HCT116 (cell line): ENCODE measurements around the gene SLC19A1. TPM values are rescaled to one million over a fixed set of nuclear protein-coding genes. Genes with fewer than 3 reads are reported as not detected.
A peak's percentile ranks its signal among the peaks of the same experiment; 100 is the strongest.

Experiments
- ATAC-seq: fragments of 200-7000 bp; cut with Tn5 transposase; 2 replicates; pipeline ENCODE4 v1.9.1; 2020; ENCODE audit warnings: mild to moderate bottlenecking, moderate library complexity
- BruUV-seq: library from RNA; stranded (reverse); fragments of 400-500 nt; replicated peaks from 2 replicates; lab custom pipeline; 2021; lab: Mats Ljungman, UMichigan
- CTCF ChIA-PET: fragments of 300-600 bp; sonication (Branson Sonifier 250); formaldehyde crosslinking; loops from one replicate; lab custom pipeline; 2021; ENCODE audit warnings: antibody characterized with exemption; lab: Charles Lee
- POLR2A ChIA-PET: fragments of 300-600, 350-600 bp; sonication (Branson Sonifier 250); formaldehyde crosslinking; loops from one replicate; lab custom pipeline; 2021; ENCODE audit warnings: antibody characterized with exemption; lab: Charles Lee
- RAD21 ChIA-PET, 2 experiments: fragments of 300-600 bp; sonication (Branson Sonifier 250); formaldehyde crosslinking; loops; one replicate each; lab custom pipeline; 2023; ENCODE audit warnings: low total read pairs in 2 of 2; ENCODE audit not compliant: uncharacterized antibody in 2 of 2, unreplicated experiment in 2 of 2, low non-redundant PET in 1 of 2; lab: Charles Lee
- DNase-seq: peaks from one replicate; pipeline ENCODE4 v3.0.0-alpha.2; 2010; ENCODE audit warnings: low read depth, low spot score
- H2AFZ ChIP-seq: fragments of 200-600 bp; shearing (Covaris generic), sonication (generic); 2 replicates; pipeline ENCODE4 v1.6.1; 2017; ENCODE audit warnings: low read depth, mixed run types, mixed read lengths, antibody characterized with exemption, low read length; ENCODE audit not compliant: poor library complexity, severe bottlenecking
- H3K27ac ChIP-seq: 2 replicates; pipeline ENCODE4 v1.5.1; 2012; ENCODE audit warnings: low read depth, low read length
- H3K27me3 ChIP-seq: fragments of 200-600 bp; sonication (generic); 2 replicates; pipeline ENCODE4 v1.6.1; 2016; ENCODE audit warnings: mixed run types, low read length, mixed read lengths; ENCODE audit not compliant: insufficient read depth
- H3K36me3 ChIP-seq, 2 experiments: fragments of 200-500 bp in 1 of 2; fragments of 200-600 bp in 1 of 2; sonication (Bioruptor generic) in 1 of 2; sonication (generic) in 1 of 2; 2 replicates each; pipeline versions ENCODE4 v1.5.1 to v1.6.1; 2014 to 2016; ENCODE audit warnings: low read length in 2 of 2, inconsistent platforms in 1 of 2, mixed read lengths in 1 of 2, mixed run types in 1 of 2; ENCODE audit not compliant: insufficient read depth in 2 of 2, control insufficient read depth in 1 of 2
- H3K4me1 ChIP-seq, 2 experiments: fragments of 200-600 bp in 1 of 2; sonication (generic) in 1 of 2; 2 replicates each; pipeline versions ENCODE4 v1.5.1 to v1.6.1; 2012 to 2017; ENCODE audit warnings: low read length in 2 of 2, inconsistent platforms in 1 of 2, mild to moderate bottlenecking in 1 of 2, mixed read lengths in 1 of 2, mixed run types in 1 of 2, moderate library complexity in 1 of 2; ENCODE audit not compliant: insufficient read depth in 2 of 2, control insufficient read depth in 1 of 2
- H3K4me2 ChIP-seq: fragments of 200-600 bp; sonication (generic); 2 replicates; pipeline ENCODE4 v1.6.1; 2017; ENCODE audit warnings: mixed run types, low read length, mixed read lengths
- H3K4me3 ChIP-seq, 2 experiments: fragments of 200-600 bp in 1 of 2; sonication (generic) in 1 of 2; replicated peaks in 1 of 2; 2 replicates each; pipeline ENCODE4 v1.5.1; 2011 to 2016; ENCODE audit warnings: low read length in 2 of 2, control low read depth in 1 of 2, low read depth in 1 of 2, mild to moderate bottlenecking in 1 of 2, mixed read lengths in 1 of 2, mixed run types in 1 of 2
- H3K79me2 ChIP-seq: fragments of 200-600 bp; sonication (generic); 2 replicates; pipeline ENCODE4 v1.6.1; 2017; ENCODE audit warnings: mild to moderate bottlenecking, mixed run types, low read length, moderate library complexity, mixed read lengths; ENCODE audit not compliant: insufficient read depth
- H3K9ac ChIP-seq: fragments of 200-600 bp; sonication (generic); 2 replicates; pipeline ENCODE4 v1.6.1; 2016; ENCODE audit warnings: low read length, mixed read lengths
- H3K9me2 ChIP-seq: fragments of 200-600 bp; sonication (generic), shearing (Covaris generic); 2 replicates; pipeline ENCODE4 v1.6.1; 2017; ENCODE audit warnings: mixed run types, mild to moderate bottlenecking, moderate library complexity; ENCODE audit not compliant: insufficient read depth
- H3K9me3 ChIP-seq, 2 experiments: fragments of 200-500 bp in 1 of 2; fragments of 200-600 bp in 1 of 2; sonication (Bioruptor generic) in 1 of 2; sonication (generic) in 1 of 2; 2 replicates each; pipeline ENCODE4 v1.6.1; 2014 to 2017; ENCODE audit warnings: low read length in 2 of 2, mixed read lengths in 2 of 2, inconsistent platforms in 1 of 2, low read depth in 1 of 2, mild to moderate bottlenecking in 1 of 2, mixed run types in 1 of 2, moderate library complexity in 1 of 2; ENCODE audit not compliant: control insufficient read depth in 1 of 2, insufficient read depth in 1 of 2
- H4K20me1 ChIP-seq: fragments of 200-600 bp; sonication (generic), shearing (Covaris generic); 2 replicates; pipeline ENCODE4 v1.6.1; 2017; ENCODE audit warnings: mixed run types, mild to moderate bottlenecking, moderate library complexity; ENCODE audit not compliant: insufficient read depth
- ATF3 ChIP-seq: IDR thresholded peaks from 2 replicates; pipeline ENCODE4 v1.6.1; 2012
- CBX3 ChIP-seq: IDR thresholded peaks from 2 replicates; pipeline ENCODE4 v1.6.1; 2012; ENCODE audit warnings: low read depth
- CEBPB ChIP-seq: IDR thresholded peaks from 2 replicates; pipeline ENCODE4 v1.6.1; 2012; ENCODE audit warnings: low read depth
- EGR1 ChIP-seq: IDR thresholded peaks from 2 replicates; pipeline ENCODE4 v1.6.1; 2012; ENCODE audit warnings: low read depth
- EZH2 ChIP-seq: fragments of 200-600 bp; sonication (generic); IDR thresholded peaks from 2 replicates; pipeline ENCODE4 v1.6.1; 2017; ENCODE audit warnings: antibody characterized with exemption, mixed run types
- EZH2phosphoT487 ChIP-seq: fragments of 200-600 bp; IDR thresholded peaks from 2 replicates; pipeline ENCODE4 v1.6.1; 2018; ENCODE audit warnings: antibody characterized with exemption, borderline replicate concordance
- JUND ChIP-seq: IDR thresholded peaks from 2 replicates; pipeline ENCODE4 v1.6.1; 2012
- RAD21 ChIP-seq: IDR thresholded peaks from 2 replicates; pipeline ENCODE4 v1.6.1; 2012; ENCODE audit warnings: low read depth, mild to moderate bottlenecking
- SIN3A ChIP-seq: IDR thresholded peaks from 2 replicates; pipeline ENCODE4 v1.6.1; 2012; ENCODE audit warnings: low read depth
- SRF ChIP-seq: IDR thresholded peaks from 2 replicates; pipeline ENCODE4 v1.6.1; 2012; ENCODE audit warnings: low read depth
- TCF7L2 ChIP-seq: IDR thresholded peaks from 2 replicates; pipeline ENCODE4 v1.7.0; 2011; ENCODE audit warnings: borderline replicate concordance, inconsistent platforms; ENCODE audit not compliant: insufficient read depth, insufficient read length; ENCODE audit errors: extremely low read depth
- YY1 ChIP-seq: IDR thresholded peaks from 2 replicates; pipeline ENCODE4 v1.6.1; 2011; ENCODE audit warnings: low read length, low read depth, moderate library complexity, mild to moderate bottlenecking; ENCODE audit not compliant: insufficient replicate concordance; ENCODE audit errors: extremely low read depth
- ZBTB33 ChIP-seq: IDR thresholded peaks from 2 replicates; pipeline ENCODE4 v1.6.1; 2011; ENCODE audit warnings: mild to moderate bottlenecking, low read length, moderate library complexity; ENCODE audit not compliant: insufficient replicate concordance; ENCODE audit errors: extremely low read depth
- ZFX ChIP-seq: fragments of 450-650 bp; IDR thresholded peaks from 2 replicates; pipeline ENCODE4 v1.6.1; 2017
- ZNF274 ChIP-seq: fragments of 200-500 bp; sonication (Bioruptor generic); IDR thresholded peaks from 2 replicates; pipeline ENCODE4 v1.6.1; 2014; ENCODE audit warnings: mild to moderate bottlenecking, low read depth, low read length, inconsistent platforms
- intact Hi-C: fragments of 100-400 bp; cut with micrococcal nuclease; formaldehyde crosslinking; loops from 2 replicates; pipeline ENCODE4 v1.10.0; 2022
- total RNA-seq: library from RNA; stranded (reverse); gene quantifications from one replicate; pipeline ENCODE4 v1.2.1, GENCODE V29; 2021; ENCODE audit not compliant: unreplicated experiment
- TF ChIP-seq, protein P1 (sequence below), 3 experiments: fragments of 200-600 bp in 1 of 3; sonication (generic) in 1 of 3; IDR thresholded peaks in 2 of 3; conservative IDR thresholded peaks in 1 of 3; 2 replicates each; pipeline ENCODE4 v1.5.1; 2012 to 2017; ENCODE audit warnings: low read depth in 2 of 3, low read length in 2 of 3, antibody characterized with exemption in 1 of 3, borderline replicate concordance in 1 of 3, control low read depth in 1 of 3, mild to moderate bottlenecking in 1 of 3, mixed read lengths in 1 of 3, mixed run types in 1 of 3, moderate library complexity in 1 of 3; ENCODE audit not compliant: insufficient read depth in 1 of 3

SLC19A1 gene
- total RNA-seq, 1 experiment from 2014 or later = 50.2 TPM

- no peak for DNase-seq
- H2AFZ ChIP-seq = no peak overlapping the region
- H3K4me1 ChIP-seq = peaks cover 14 to 38% of the 10 kb centered on the region in 2 experiments
- no peaks in the 10 kb centered on the region for H3K79me2 ChIP-seq
- ChIA-PET CTCF (no interaction called here), RAD21 (no interaction called here)
- no peak overlapping the region for H3K9ac ChIP-seq
- H3K4me2 ChIP-seq = no peak overlapping the region
- intact Hi-C loops = loop anchor here (5.0 to 10.0 kb wide), 2 partner anchors 89 to 372 kb away; partner anchors contain the start of gene PCBP3
- H3K27ac ChIP-seq = peak overlapping the region; percentile 16; the same call in 1 of the 2 replicates
- no TSS peak for BruUV-seq
- H3K9me3 ChIP-seq = no peaks in the 10 kb centered on the region
- H3K36me3 ChIP-seq = no peaks in the 10 kb centered on the region
- TF ChIP-seq SRF (no peak), JUND (no peak), EZH2phosphoT487 (no peak), YY1 (no peak), CBX3 (no peak), ZNF274 (no peak), ZFX (no peak), EZH2 (no peak), TCF7L2 (no peak), ZBTB33 (no peak), ATF3 (no peak), SIN3A (no peak), EGR1 (no peak), RAD21 (no peak), CEBPB (no peak)
- TF ChIP-seq, protein P1, sequence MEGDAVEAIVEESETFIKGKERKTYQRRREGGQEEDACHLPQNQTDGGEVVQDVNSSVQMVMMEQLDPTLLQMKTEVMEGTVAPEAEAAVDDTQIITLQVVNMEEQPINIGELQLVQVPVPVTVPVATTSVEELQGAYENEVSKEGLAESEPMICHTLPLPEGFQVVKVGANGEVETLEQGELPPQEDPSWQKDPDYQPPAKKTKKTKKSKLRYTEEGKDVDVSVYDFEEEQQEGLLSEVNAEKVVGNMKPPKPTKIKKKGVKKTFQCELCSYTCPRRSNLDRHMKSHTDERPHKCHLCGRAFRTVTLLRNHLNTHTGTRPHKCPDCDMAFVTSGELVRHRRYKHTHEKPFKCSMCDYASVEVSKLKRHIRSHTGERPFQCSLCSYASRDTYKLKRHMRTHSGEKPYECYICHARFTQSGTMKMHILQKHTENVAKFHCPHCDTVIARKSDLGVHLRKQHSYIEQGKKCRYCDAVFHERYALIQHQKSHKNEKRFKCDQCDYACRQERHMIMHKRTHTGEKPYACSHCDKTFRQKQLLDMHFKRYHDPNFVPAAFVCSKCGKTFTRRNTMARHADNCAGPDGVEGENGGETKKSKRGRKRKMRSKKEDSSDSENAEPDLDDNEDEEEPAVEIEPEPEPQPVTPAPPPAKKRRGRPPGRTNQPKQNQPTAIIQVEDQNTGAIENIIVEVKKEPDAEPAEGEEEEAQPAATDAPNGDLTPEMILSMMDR (IDR thresholded peaks at IDR 0.05 in 2 of 3, conservative IDR thresholded peaks at IDR 0.05 in 1 of 3; ENCODE audit: borderline replicate concordance in 1 of 3, insufficient read depth in 1 of 3, low read depth in 2 of 3, low read length in 2 of 3) = no peak
- TF ChIP-seq, all 23 proteins: peak for 0
- H3K9me2 ChIP-seq = no peaks in the 10 kb centered on the region
- H3K27me3 ChIP-seq = no peaks in the 10 kb centered on the region
- POLR2A ChIA-PET = no interaction called here
- no peaks in the 10 kb centered on the region for H4K20me1 ChIP-seq
- no peak for ATAC-seq
- H3K4me3 ChIP-seq = no peak overlapping the region
Measured at GRCh38 chr21:45552696-45553391, 10.6 kb upstream of the SLC19A1 start.
